Hematopoietic multipotent progenitor cell treated with erythropoietin and hydrocortisone succinate and interleukin-3 and kit ligand, for 4 days (in vitro differentiated cells): ENCODE measurements around the gene RNF207.

Experiments
- DNase-seq: peaks from one replicate; pipeline ENCODE4 v3.0.0-alpha.2; 2015

Gene RNF207

DNA sequence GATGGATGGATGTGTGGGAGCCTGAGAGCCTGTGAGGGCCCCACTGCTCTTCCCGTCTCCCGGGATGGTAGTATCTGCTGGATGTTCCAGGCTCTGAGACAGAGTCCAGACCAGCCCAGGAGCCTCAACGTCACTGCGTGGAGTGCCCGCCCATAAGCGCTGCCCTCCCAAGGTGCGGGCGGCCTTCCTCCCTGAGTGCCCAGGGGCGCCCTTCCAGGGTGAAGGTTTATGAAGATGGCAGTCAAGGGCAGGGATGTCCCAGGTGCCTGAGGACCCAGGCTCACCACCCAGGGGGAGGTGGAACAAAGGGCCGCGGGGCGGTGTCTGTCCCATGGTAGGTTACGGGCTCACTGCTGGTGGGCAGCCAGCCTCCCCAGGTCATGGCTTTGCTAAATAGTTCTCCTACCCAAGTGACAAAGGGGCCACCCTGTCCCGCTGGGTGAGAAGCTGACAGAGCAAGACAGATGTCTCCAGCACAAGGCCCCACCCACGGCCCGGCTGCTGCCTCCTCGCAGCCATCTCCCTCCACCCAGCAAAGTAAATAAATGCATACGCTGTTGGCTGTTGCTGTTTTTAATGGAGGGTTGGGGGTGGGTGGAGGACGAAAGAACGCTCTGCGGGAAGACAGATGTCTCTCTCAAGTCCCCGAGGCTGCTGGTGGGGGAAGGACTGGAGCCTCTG lies 63.9 kb downstream of the RNF207 start:
- no peak for DNase-seq

GRCh38 chr1:6270401-6270800 lies 64.5 kb downstream of the RNF207 start:
- no peak for DNase-seq
